Caco-2 (cell line): Measurements from ENCODE around the gene MS4A6A. TPM values are rescaled to one million over a fixed set of nuclear protein-coding genes. Genes with fewer than 3 reads are reported as not detected.

ENCODE experiments used
- BruUV-seq: library from RNA; stranded (reverse); fragments of 400-500 nt; replicated peaks from 2 replicates; lab custom pipeline; 2021; lab: Mats Ljungman, UMichigan
- CTCF ChIA-PET: fragments of 300-600 bp; sonication (Branson Sonifier 250); formaldehyde crosslinking; loops from one replicate; lab custom pipeline; 2022; ENCODE audit warnings: antibody characterized with exemption; lab: Charles Lee
- POLR2A ChIA-PET: fragments of 300-600 bp; sonication (Branson Sonifier 250); formaldehyde crosslinking; loops from one replicate; lab custom pipeline; 2022; ENCODE audit warnings: antibody characterized with exemption; lab: Charles Lee
- DNase-seq, 2 experiments: peaks; one replicate each; pipeline versions ENCODE4 v3.0.0 to v3.0.0-alpha.2; 2020 to 2022
- H3K27me3 ChIP-seq: replicated peaks from 2 replicates; pipeline ENCODE4 v1.6.0; 2011; ENCODE audit warnings: low read length; ENCODE audit not compliant: control insufficient read depth, insufficient read depth
- H3K36me3 ChIP-seq: 2 replicates; pipeline ENCODE4 v1.5.1; 2011; ENCODE audit warnings: low read length; ENCODE audit not compliant: control insufficient read depth, insufficient read depth
- H3K4me1 ChIP-seq: fragments of 250-450 bp; sonication (Bioruptor Pico); 2 replicates; pipeline ENCODE4 v1.5.1; 2020; ENCODE audit warnings: mild to moderate bottlenecking
- H3K4me3 ChIP-seq: 2 replicates; pipeline ENCODE4 v1.5.1; 2011; ENCODE audit warnings: low read depth, mild to moderate bottlenecking, control low read depth, low read length
- H3K9me3 ChIP-seq: fragments of 250-450 bp; sonication (Bioruptor Pico); 2 replicates; pipeline ENCODE4 v1.5.1; 2020; ENCODE audit warnings: mild to moderate bottlenecking, moderate library complexity
- H3K27ac Mint-ChIP-seq: one replicate; pipeline ENCODE4 v1.8.0; 2022; ENCODE audit warnings: mixed read lengths; ENCODE audit not compliant: unreplicated experiment
- H3K27me3 Mint-ChIP-seq: one replicate; pipeline ENCODE4 v1.8.0; 2022; ENCODE audit warnings: mixed read lengths; ENCODE audit not compliant: insufficient read depth, unreplicated experiment
- H3K36me3 Mint-ChIP-seq: one replicate; pipeline ENCODE4 v1.8.0; 2022; ENCODE audit warnings: mild to moderate bottlenecking, mixed read lengths; ENCODE audit not compliant: insufficient read depth, unreplicated experiment
- H3K4me1 Mint-ChIP-seq: one replicate; pipeline ENCODE4 v1.8.0; 2022; ENCODE audit warnings: low read depth, mixed read lengths; ENCODE audit not compliant: unreplicated experiment
- H3K4me3 Mint-ChIP-seq: one replicate; pipeline ENCODE4 v1.8.0; 2022; ENCODE audit warnings: mild to moderate bottlenecking, moderate library complexity, mixed read lengths; ENCODE audit not compliant: unreplicated experiment
- H3K9me3 Mint-ChIP-seq: one replicate; pipeline ENCODE4 v1.8.0; 2022; ENCODE audit warnings: mixed read lengths; ENCODE audit not compliant: unreplicated experiment
- CTCF ChIP-seq, 2 experiments: fragments of 200-600 bp in 1 of 2; IDR thresholded peaks; 1 replicate in 1 of 2; 2 replicates in 1 of 2; pipeline versions ENCODE4 v1.5.1 to v1.8.0; 2011 to 2022; ENCODE audit warnings: antibody characterized with exemption in 1 of 2, control low read depth in 1 of 2, inconsistent platforms in 1 of 2, low read depth in 1 of 2, low read length in 1 of 2, mild to moderate bottlenecking in 1 of 2, moderate library complexity in 1 of 2; ENCODE audit not compliant: insufficient read depth in 1 of 2, severe bottlenecking in 1 of 2, unreplicated experiment in 1 of 2
- intact Hi-C: fragments of 100-400 bp; cut with micrococcal nuclease; formaldehyde crosslinking; loops from one replicate; pipeline ENCODE4 v1.10.0; 2022; ENCODE audit not compliant: unreplicated experiment
- total RNA-seq: library from RNA; stranded (reverse); gene quantifications from 2 replicates; pipeline ENCODE4 v1.2.3, GENCODE V29; 2022

Gene MS4A6A
- total RNA-seq, 1 experiment from 2014 or later, result not detected

- Mint-ChIP-seq H3K9me3 (no peaks in the 10 kb centered on the region), H3K4me3 (no peak overlapping the region), H3K36me3 (no peaks in the 10 kb centered on the region), H3K27ac (no peak overlapping the region), H3K4me1 (no peaks in the 10 kb centered on the region), H3K27me3 (peaks cover 5% of the 10 kb centered on the region)
- Histone ChIP-seq H3K36me3 (no peaks in the 10 kb centered on the region), H3K27me3 (no peaks in the 10 kb centered on the region), H3K9me3 (peaks cover 5% of the 10 kb centered on the region; the same call in 1 of the 2 replicates), H3K4me1 (no peaks in the 10 kb centered on the region), H3K4me3 (no peak overlapping the region)
- intact Hi-C loops, result no loop called here
- no peak for TF ChIP-seq CTCF (IDR thresholded peaks at IDR 0.05; ENCODE audit: insufficient read depth in 1 of 2, low read depth in 1 of 2, low read length in 1 of 2, severe bottlenecking in 1 of 2, unreplicated experiment in 1 of 2)
- no TSS peak for BruUV-seq
- CTCF ChIA-PET, result no interaction called here
- POLR2A ChIA-PET, result no interaction called here
- DNase-seq, result no peak
Observed at GRCh38 chr11:60172011-60172410, 10.9 kb downstream of the MS4A6A start.

- BruUV-seq, result no TSS peak
- H3K4me3 ChIP-seq, result no peak overlapping the region
- H3K9me3 ChIP-seq, result peaks cover 5% of the 10 kb centered on the region; the same call in 1 of the 2 replicates
- Mint-ChIP-seq H3K4me3 (no peak overlapping the region), H3K36me3 (no peaks in the 10 kb centered on the region), H3K27me3 (peaks cover 5% of the 10 kb centered on the region), H3K4me1 (no peaks in the 10 kb centered on the region), H3K27ac (no peak overlapping the region), H3K9me3 (no peaks in the 10 kb centered on the region)
- intact Hi-C loops, result no loop called here
- no peaks in the 10 kb centered on the region for H3K4me1 ChIP-seq
- ChIA-PET POLR2A (no interaction called here), CTCF (no interaction called here)
- no peaks in the 10 kb centered on the region for H3K36me3 ChIP-seq
- no peaks in the 10 kb centered on the region for H3K27me3 ChIP-seq
- no peak for TF ChIP-seq CTCF (IDR thresholded peaks at IDR 0.05; ENCODE audit: insufficient read depth in 1 of 2, low read depth in 1 of 2, low read length in 1 of 2, severe bottlenecking in 1 of 2, unreplicated experiment in 1 of 2)
- DNase-seq, result no peak
Observed at GRCh38 chr11:60170566-60170965, 12.3 kb downstream of the MS4A6A start.

- ChIA-PET CTCF (no interaction called here), POLR2A (no interaction called here)
- H3K27me3 ChIP-seq, result no peaks in the 10 kb centered on the region
- BruUV-seq, result no TSS peak
- no peaks in the 10 kb centered on the region for H3K4me1 ChIP-seq
- Mint-ChIP-seq H3K27me3 (no peaks in the 10 kb centered on the region), H3K4me1 (no peaks in the 10 kb centered on the region), H3K4me3 (no peak overlapping the region), H3K36me3 (no peaks in the 10 kb centered on the region), H3K27ac (no peak overlapping the region), H3K9me3 (no peaks in the 10 kb centered on the region)
- TF ChIP-seq CTCF (IDR thresholded peaks at IDR 0.05; ENCODE audit: insufficient read depth in 1 of 2, low read depth in 1 of 2, low read length in 1 of 2, severe bottlenecking in 1 of 2, unreplicated experiment in 1 of 2), result peak; percentile 28 to 34
- intact Hi-C loops, result loop anchor here (1.0 kb wide), 2 partner anchors 24 to 82 kb away; no protein-coding TSS in a partner anchor
- H3K36me3 ChIP-seq, result no peaks in the 10 kb centered on the region
- peak in 1 of 2 experiments; percentile 18 for DNase-seq
- no peak overlapping the region for H3K4me3 ChIP-seq
- peaks cover 5% of the 10 kb centered on the region; the same call in 1 of the 2 replicates for H3K9me3 ChIP-seq
Observed at GRCh38 chr11:60169264-60169915, 13.5 kb downstream of the MS4A6A start.
